Liver (tissue), 3 donors: ENCODE data around the gene CCDC92.

Experiments
- CTCF ChIP-seq: fragments of 150-350 bp; IDR thresholded peaks from 2 replicates; pipeline ENCODE4 v1.5.1; 2017; ENCODE audit warnings: improper control_type of control experiment, low read depth, low read length; ENCODE audit not compliant: missing input control
- TAF1 ChIP-seq: conservative IDR thresholded peaks from 2 replicates; pipeline ENCODE4 v1.6.1; 2016; ENCODE audit warnings: antibody characterized with exemption, mild to moderate bottlenecking
- YY1 ChIP-seq: IDR thresholded peaks from 2 replicates; pipeline ENCODE4 v1.6.1; 2016; ENCODE audit warnings: antibody characterized with exemption, mild to moderate bottlenecking
- donor health status: healthy.
- donor health status: healthy.

- TF ChIP-seq CTCF (no peak), TAF1 (no peak), YY1 (no peak)
Observed at GRCh38 chr12:123912415-123913380, 59.9 kb downstream of the CCDC92 start.
